ENCODE measurements around the gene ZNF324. TPM values are rescaled to one million over a fixed set of nuclear protein-coding genes. Genes with fewer than 3 reads are reported as not detected.
"Not testable (repeated sequence)": the region's sequence is repeated elsewhere in the genome, so short reads cannot be mapped to it uniquely, and the experiment has no call there.

The ZNF324 gene
- total RNA-seq, 2 donors from 2014 or later = 9.9 to 13.2 TPM

- peak overlapping the region in 1 of 2 donors; percentile 99 for H3K4me3 ChIP-seq
- 31 to 32% methylated on average over 20 of the region's 20 CpGs for WGBS, 2 donors
- TF ChIP-seq CTCF (IDR thresholded peaks at IDR 0.05) (no peak), POLR2A (IDR thresholded peaks at IDR 0.05) (no peak)
- peaks cover 18% of the 10 kb centered on the region for H3K4me1 ChIP-seq
- peak overlapping the region in 1 of 4 donors; percentile 75 for H3K27ac ChIP-seq
- intact Hi-C loops (cut with DNase I) = no loop called here
- no peaks in the 10 kb centered on the region for H3K27me3 ChIP-seq
- H3K36me3 ChIP-seq (replicated peaks in 1 of 2; ENCODE audit: insufficient read depth in 1 of 2, low read depth in 2 of 2) = peaks cover 0 to 4% of the 10 kb centered on the region in 2 donors
- peak; percentile 38 for ATAC-seq
- H3K9me3 ChIP-seq = no peaks in the 10 kb centered on the region
- no peak for DNase-seq
These were observed 656 bp upstream of the ZNF324 start for GRCh38 chr19:58466089-58466759.

GRCh38 chr19:58468216-58468839, 1.4 kb downstream of the ZNF324 start:
- intact Hi-C loops (cut with DNase I) = no loop called here
- peaks cover 0 to 12% of the 10 kb centered on the region in 2 donors for H3K36me3 ChIP-seq (replicated peaks in 1 of 2; ENCODE audit: insufficient read depth in 1 of 2, low read depth in 2 of 2)
- 45 to 55% methylated on average over 5 of the region's 5 CpGs for WGBS, 2 donors
- H3K27me3 ChIP-seq = no peaks in the 10 kb centered on the region
- peaks cover 18% of the 10 kb centered on the region for H3K4me1 ChIP-seq
- H3K27ac ChIP-seq = no peak overlapping the region
- DNase-seq (no peak), ATAC-seq (no peak)
- H3K9me3 ChIP-seq = no peaks in the 10 kb centered on the region
- TF ChIP-seq CTCF (IDR thresholded peaks at IDR 0.05) = no peak
- TF ChIP-seq POLR2A (IDR thresholded peaks at IDR 0.05) = no peak
- H3K4me3 ChIP-seq = no peak overlapping the region

- H3K9me3 ChIP-seq = no peaks in the 10 kb centered on the region
- no peaks in the 10 kb centered on the region for H3K27me3 ChIP-seq
- 85 to 89% methylated on average over 13 to 17 of the region's 17 CpGs for WGBS, 2 donors
- intact Hi-C loops (cut with DNase I) = no loop called here
- H3K36me3 ChIP-seq (replicated peaks in 1 of 2; ENCODE audit: insufficient read depth in 1 of 2, low read depth in 2 of 2) = peaks cover 0 to 12% of the 10 kb centered on the region in 2 donors
- DNase-seq (no peak), ATAC-seq (no peak)
- peaks cover 18% of the 10 kb centered on the region for H3K4me1 ChIP-seq
- H3K4me3 ChIP-seq = no peak overlapping the region
- TF ChIP-seq POLR2A (IDR thresholded peaks at IDR 0.05) (no peak), CTCF (IDR thresholded peaks at IDR 0.05) (no peak)
- no peak overlapping the region for H3K27ac ChIP-seq
These were observed 2.5 kb downstream of the ZNF324 start for GRCh38 chr19:58469241-58470013.

- intact Hi-C loops (cut with DNase I); H3K9me3 ChIP-seq; H3K4me3 ChIP-seq; H3K27me3 ChIP-seq; H3K27ac ChIP-seq; DNase-seq; ATAC-seq: not testable (repeated sequence)
- H3K4me1 ChIP-seq = peaks cover 26% of the 10 kb centered on the region
- 95 to 97% methylated on average over 14 to 24 of the region's 53 CpGs for WGBS, 2 donors
- H3K36me3 ChIP-seq (replicated peaks in 1 of 2; ENCODE audit: insufficient read depth in 1 of 2, low read depth in 2 of 2) = peaks cover 0 to 12% of the 10 kb centered on the region in 2 donors
These were observed 4.1 kb downstream of the ZNF324 start for GRCh38 chr19:58470837-58471543.

- Histone ChIP-seq H3K27ac (no peak overlapping the region), H3K4me3 (no peak overlapping the region), H3K36me3 (replicated peaks in 1 of 2; ENCODE audit: insufficient read depth in 1 of 2, low read depth in 2 of 2) (peaks cover 0 to 12% of the 10 kb centered on the region in 2 donors), H3K9me3 (no peaks in the 10 kb centered on the region), H3K4me1 (peaks cover 27% of the 10 kb centered on the region), H3K27me3 (no peaks in the 10 kb centered on the region)
- TF ChIP-seq CTCF (IDR thresholded peaks at IDR 0.05) (no peak), POLR2A (IDR thresholded peaks at IDR 0.05) (no peak)
- no peak for DNase-seq
- intact Hi-C loops (cut with DNase I) = no loop called here
- 96% methylated on average over 26 to 38 of the region's 39 CpGs for WGBS, 2 donors
- no peak for ATAC-seq
These were observed 4.9 kb downstream of the ZNF324 start for GRCh38 chr19:58471736-58472135.

Data from body of pancreas (tissue), 4 donors.